Calu3 (cell line): Measurements from ENCODE around the gene SP140. TPM values are rescaled to one million over a fixed set of nuclear protein-coding genes. Genes with fewer than 3 reads are reported as not detected.

Source experiments
- BruUV-seq: library from RNA; stranded (reverse); fragments of 400-500 nt; replicated peaks from 2 replicates; lab custom pipeline; 2021; lab: Mats Ljungman, UMichigan
- CTCF ChIA-PET: fragments of 300-600 bp; sonication (Branson Sonifier 250); formaldehyde crosslinking; loops from one replicate; lab custom pipeline; 2022; ENCODE audit warnings: antibody characterized with exemption; lab: Charles Lee
- DNase-seq: peaks from one replicate; pipeline ENCODE4 v3.0.0; 2022
- H3K27ac Mint-ChIP-seq: one replicate; pipeline ENCODE4 v1.8.0; 2022; ENCODE audit warnings: mixed read lengths; ENCODE audit not compliant: unreplicated experiment
- H3K27me3 Mint-ChIP-seq: one replicate; pipeline ENCODE4 v1.8.0; 2022; ENCODE audit warnings: mixed read lengths; ENCODE audit not compliant: unreplicated experiment
- H3K36me3 Mint-ChIP-seq: one replicate; pipeline ENCODE4 v1.8.0; 2022; ENCODE audit warnings: mild to moderate bottlenecking, moderate library complexity, mixed read lengths; ENCODE audit not compliant: insufficient read depth, unreplicated experiment
- H3K4me1 Mint-ChIP-seq: one replicate; pipeline ENCODE4 v1.8.0; 2022; ENCODE audit warnings: mild to moderate bottlenecking, low read depth, mixed read lengths; ENCODE audit not compliant: unreplicated experiment
- H3K4me3 Mint-ChIP-seq: one replicate; pipeline ENCODE4 v1.8.0; 2022; ENCODE audit warnings: mild to moderate bottlenecking, low read depth, moderate library complexity, mixed read lengths; ENCODE audit not compliant: unreplicated experiment
- H3K9me3 Mint-ChIP-seq: one replicate; pipeline ENCODE4 v1.8.0; 2022; ENCODE audit warnings: low read depth, mixed read lengths; ENCODE audit not compliant: unreplicated experiment
- CTCF ChIP-seq: fragments of 200-600 bp; IDR thresholded peaks from one replicate; pipeline ENCODE4 v1.8.0; 2022; ENCODE audit warnings: antibody characterized with exemption; ENCODE audit not compliant: unreplicated experiment
- intact Hi-C: fragments of 100-400 bp; cut with micrococcal nuclease; formaldehyde crosslinking; loops from one replicate; pipeline ENCODE4 v1.10.0; 2022; ENCODE audit not compliant: unreplicated experiment
- total RNA-seq: library from RNA; stranded (reverse); gene quantifications from 2 replicates; pipeline ENCODE4 v1.2.3, GENCODE V29; 2022

SP140 gene
- total RNA-seq, 1 experiment from 2014 or later, result 10.9 TPM

- Mint-ChIP-seq H3K9me3 (peaks cover 7% of the 10 kb centered on the region), H3K27me3 (no peaks in the 10 kb centered on the region), H3K36me3 (peaks cover 30% of the 10 kb centered on the region), H3K4me1 (peaks cover 40% of the 10 kb centered on the region), H3K27ac (no peak overlapping the region), H3K4me3 (no peak overlapping the region)
- CTCF ChIA-PET, result no interaction called here
- no peak for DNase-seq
- intact Hi-C loops, result loop anchor here (10.0 kb wide), 1 partner anchor 291 kb away; no protein-coding TSS in a partner anchor
- TF ChIP-seq CTCF, result peak; percentile 51
- no TSS peak for BruUV-seq
Observed at GRCh38 chr2:230323385-230324106, 98.0 kb downstream of the SP140 start.

GRCh38 chr2:230324503-230324902 lies 99.0 kb downstream of the SP140 start:
- TF ChIP-seq CTCF, result no peak
- H3K4me1 Mint-ChIP-seq, result peaks cover 41% of the 10 kb centered on the region
- H3K4me3 Mint-ChIP-seq, result no peak overlapping the region
- no peak for DNase-seq
- BruUV-seq, result no TSS peak
- H3K27me3 Mint-ChIP-seq, result no peaks in the 10 kb centered on the region
- intact Hi-C loops, result loop anchor here (10.0 kb wide), 1 partner anchor 290 kb away; no protein-coding TSS in a partner anchor
- peaks cover 7% of the 10 kb centered on the region for H3K9me3 Mint-ChIP-seq
- H3K27ac Mint-ChIP-seq, result no peak overlapping the region
- peaks cover 35% of the 10 kb centered on the region for H3K36me3 Mint-ChIP-seq
- CTCF ChIA-PET, result no interaction called here

GRCh38 chr2:230325316-230326243 lies 100.0 kb downstream of the SP140 start:
- no peaks in the 10 kb centered on the region for H3K27me3 Mint-ChIP-seq
- CTCF ChIA-PET, result no interaction called here
- DNase-seq, result no peak
- no peak for TF ChIP-seq CTCF
- H3K27ac Mint-ChIP-seq, result peak overlapping the region; percentile 99
- H3K4me1 Mint-ChIP-seq, result peaks cover 47% of the 10 kb centered on the region
- peaks cover 38% of the 10 kb centered on the region for H3K36me3 Mint-ChIP-seq
- peak overlapping the region; percentile 89 for H3K4me3 Mint-ChIP-seq
- intact Hi-C loops, result loop anchor here (2.0 to 10.0 kb wide), 3 partner anchors 92 to 289 kb away; partner anchors contain the start of gene SP100
- BruUV-seq, result no TSS peak
- H3K9me3 Mint-ChIP-seq, result peaks cover 7% of the 10 kb centered on the region
